Tongue (tissue), 2 donors: ENCODE data around the gene GADD45G. TPM values are rescaled to one million over a fixed set of nuclear protein-coding genes. Genes with fewer than 3 reads are reported as not detected.
A peak's percentile ranks its signal among the peaks of the same experiment; 100 is the strongest.

Source experiments
- DNase-seq: peaks from one replicate; pipeline ENCODE4 v3.0.0-alpha.2; 2015
- total RNA-seq: library from RNA; depleted of rRNA; stranded (reverse); fragments of >200 nt; gene quantifications from one replicate; pipeline ENCODE4 v1.2.3, GENCODE V29; 2014

The GADD45G gene
- total RNA-seq, 1 donor from 2014 or later = 22.2 TPM

- DNase-seq = peak; percentile 35
Observed at GRCh38 chr9:89592963-89593726, 11.7 kb upstream of the GADD45G start.

GRCh38 chr9:89593727-89594427 lies 10.9 kb upstream of the GADD45G start:
- DNase-seq = no peak

DNA sequence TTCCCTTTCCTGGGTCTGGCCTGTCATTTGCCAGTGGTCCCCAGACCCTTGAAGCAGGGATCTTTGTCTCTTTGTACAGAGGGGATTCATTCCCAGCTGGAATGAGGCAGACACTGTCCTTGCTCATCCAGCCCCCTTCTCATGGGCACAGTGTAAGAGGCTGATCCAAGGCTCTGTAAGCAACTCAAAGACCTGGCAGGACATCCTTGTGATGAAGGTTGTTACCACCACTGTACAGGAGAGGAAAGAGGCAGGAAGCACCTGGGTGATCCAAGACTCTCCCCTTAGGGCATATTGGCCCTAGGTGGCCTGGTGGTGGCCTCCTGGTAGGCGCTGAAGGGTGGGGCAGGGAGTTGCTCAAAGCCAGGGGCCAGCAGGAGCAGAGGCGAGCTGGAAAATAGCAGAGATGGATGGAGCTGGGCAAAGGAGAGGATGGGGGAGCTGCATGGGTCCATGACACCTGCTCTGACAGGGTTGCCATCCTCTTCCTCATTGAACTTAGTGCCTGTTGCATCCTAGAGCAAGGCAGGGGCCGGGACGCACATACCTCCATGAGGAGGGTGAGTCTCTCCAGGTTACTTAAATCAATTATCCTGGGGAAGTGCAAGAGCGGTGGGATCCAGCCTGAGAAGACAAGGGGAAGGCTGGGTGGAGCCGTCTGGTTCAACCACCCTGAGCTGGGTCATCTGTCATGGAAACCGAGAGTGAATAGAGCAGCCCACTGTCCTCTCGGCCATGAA lies 9.8 kb upstream of the GADD45G start:
- DNase-seq = no peak

DNA sequence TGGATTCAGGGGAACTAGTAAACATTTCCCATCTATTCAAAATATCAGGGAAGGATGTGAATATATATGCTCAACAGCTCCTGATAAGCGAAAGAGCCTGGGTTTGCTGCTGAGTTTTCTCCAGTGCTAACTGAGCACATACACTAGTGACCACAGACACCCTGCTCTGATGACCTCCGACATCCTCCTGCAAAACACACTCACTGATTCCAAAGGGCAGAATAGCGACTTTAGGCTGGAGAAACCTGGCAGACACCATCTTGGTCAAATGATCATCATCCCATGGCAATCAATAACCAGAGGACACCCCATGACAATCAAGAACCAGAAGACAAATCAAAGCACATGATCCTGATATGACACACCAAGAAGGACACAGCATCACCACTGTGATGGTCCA lies 9.2 kb upstream of the GADD45G start:
- no peak for DNase-seq

- DNase-seq = no peak
Observed at GRCh38 chr9:89596937-89597555, 7.8 kb upstream of the GADD45G start.

GRCh38 chr9:89597711-89598362 lies 7.0 kb upstream of the GADD45G start:
- DNase-seq = peak; percentile 91

DNA sequence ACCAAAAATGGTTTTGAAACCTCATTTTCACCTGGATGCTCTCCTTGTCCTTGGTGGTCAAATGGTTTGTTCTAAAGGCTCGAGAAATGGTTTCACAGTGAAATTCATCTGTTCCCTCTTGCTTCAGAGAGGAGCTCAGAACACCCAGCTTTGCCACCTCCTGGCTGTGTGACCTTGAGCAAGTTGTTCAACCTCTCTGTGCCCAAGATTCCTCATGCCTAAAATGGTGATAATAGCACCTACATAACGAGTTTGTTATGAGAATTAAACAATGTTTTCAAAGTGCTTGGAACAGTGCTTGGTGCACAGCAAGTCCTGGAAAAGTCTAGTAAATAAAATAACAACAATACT lies 6.5 kb upstream of the GADD45G start:
- DNase-seq = no peak

DNA sequence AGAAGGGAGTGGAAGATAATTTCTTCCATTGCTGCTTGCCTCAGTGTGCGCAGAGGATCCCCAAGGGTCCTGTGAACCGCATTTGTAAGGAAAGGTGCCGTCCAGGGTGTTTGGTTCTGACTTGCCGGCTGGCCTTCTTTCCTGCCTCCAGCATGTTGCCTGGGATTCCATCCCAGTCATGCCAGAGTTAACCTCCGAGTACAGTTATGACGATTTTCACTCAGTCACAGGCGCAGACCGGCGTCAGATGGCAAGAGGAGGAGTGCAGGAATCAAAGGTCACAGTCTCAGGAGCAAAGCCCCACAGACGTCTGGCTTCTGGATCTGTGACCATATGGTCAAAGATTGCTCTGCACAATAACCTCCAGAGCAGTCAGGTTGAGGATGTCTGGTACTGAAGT lies 5.9 kb upstream of the GADD45G start:
- no peak for DNase-seq

DNA sequence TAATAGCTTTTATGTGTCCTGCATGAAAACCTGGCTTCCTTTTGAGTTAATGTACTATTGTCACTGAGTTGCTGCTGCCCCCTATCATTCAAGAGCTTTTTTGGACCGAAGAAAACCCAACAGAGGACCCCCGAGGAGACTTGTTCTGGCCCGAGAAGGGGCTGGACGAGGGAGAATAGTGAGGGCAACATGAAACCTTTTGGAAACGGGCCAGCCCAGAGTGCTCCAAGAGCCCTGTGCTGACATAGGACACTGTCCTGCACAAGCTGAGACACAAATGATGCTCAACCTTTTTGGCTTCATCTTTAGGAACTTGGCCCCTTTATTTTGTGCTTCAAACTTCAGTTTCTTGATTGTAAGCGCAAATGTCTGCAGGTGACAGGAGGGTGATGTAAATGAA lies 4.0 kb upstream of the GADD45G start:
- DNase-seq = peak; percentile 40

- DNase-seq = no peak
Observed at GRCh38 chr9:89601306-89601705, 3.5 kb upstream of the GADD45G start.

DNA sequence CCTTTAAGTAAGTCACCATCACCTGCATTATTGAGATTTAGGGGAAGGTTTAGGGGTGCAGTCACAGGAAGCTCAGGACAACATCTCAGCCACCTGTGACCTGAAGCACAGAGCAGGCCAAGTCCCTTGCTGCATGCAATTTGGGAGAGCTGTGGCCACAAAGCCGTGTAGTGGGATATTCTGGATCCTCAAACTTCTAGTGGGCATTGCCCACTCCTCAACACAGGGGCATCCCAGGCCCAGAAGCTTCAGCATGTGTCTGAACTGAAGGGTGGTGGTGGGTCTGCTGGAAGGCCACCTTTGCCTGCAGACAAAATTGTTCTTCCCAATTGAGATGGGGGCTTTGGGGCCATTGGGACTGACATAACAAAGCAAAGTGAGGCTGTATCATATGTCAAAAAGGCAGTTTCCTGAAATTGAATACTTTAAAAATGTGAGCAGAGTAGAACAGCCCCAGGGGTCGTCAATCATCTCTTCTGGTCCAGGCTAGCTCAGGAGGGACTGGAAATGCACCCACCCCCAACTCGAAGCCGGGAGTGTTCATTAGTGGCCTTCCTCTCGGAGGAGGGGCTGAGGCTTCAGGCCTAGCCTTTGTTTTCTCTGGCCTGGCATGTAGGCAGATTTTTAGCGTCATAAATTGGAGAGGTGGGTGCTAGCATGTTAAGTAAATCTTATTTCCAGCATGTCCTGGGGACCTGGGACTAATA lies 2.8 kb upstream of the GADD45G start:
- DNase-seq = no peak

GRCh38 chr9:89602978-89603766 lies 1.6 kb upstream of the GADD45G start:
- DNase-seq = peak; percentile 96

DNA sequence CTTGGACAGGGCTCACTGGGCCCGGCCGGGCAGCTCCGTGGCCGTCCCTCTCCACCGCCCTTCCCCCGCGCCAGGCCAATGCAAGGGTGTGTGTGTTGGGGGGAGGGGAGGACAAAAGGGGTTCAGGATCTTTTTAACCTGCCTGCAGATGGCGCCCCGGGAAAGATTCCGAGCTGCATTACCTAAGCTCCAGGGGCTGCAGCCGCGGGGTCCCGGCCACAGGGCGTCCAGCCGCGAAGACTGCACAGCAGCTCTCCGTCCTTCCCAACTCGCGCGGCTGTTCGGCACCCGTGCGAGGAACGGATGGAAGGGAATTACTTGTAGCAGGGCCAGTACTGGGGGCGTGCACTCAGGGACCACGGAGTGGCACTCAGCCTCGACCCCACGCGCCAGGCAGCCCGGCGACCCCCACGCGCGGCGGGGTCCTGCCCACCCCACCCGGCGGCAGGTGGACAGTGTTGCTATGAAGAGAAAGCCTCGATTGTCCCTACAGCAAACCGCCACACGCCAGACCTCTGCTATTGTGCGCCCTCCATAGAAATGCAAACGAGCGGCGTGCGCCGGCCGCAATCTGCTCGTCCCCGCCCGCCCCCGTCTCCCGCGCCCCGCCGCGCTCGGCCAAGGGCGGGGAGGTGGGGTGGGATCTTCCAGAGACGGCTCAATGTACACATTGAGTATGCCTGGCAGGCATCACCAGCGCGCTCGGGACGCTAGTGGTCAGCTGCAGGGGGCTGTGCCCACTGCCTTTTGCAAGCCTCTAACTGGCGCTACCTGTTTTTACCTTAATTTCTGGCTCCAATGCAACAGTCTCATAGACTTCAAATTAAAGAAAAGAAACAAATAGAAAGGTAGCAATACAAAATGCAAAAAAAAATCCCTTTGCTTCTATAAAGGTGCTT lies 796 bp upstream of the GADD45G start:
- DNase-seq = peak; percentile 86

- DNase-seq = peak; percentile 67
Observed at GRCh38 chr9:89605465-89606048, 745 bp downstream of the GADD45G start.

- peak; percentile 72 for DNase-seq
Observed at GRCh38 chr9:89606049-89606623, 1.3 kb downstream of the GADD45G start.

GRCh38 chr9:89606624-89607311 lies 2.0 kb downstream of the GADD45G start:
- DNase-seq = peak; percentile 77

DNA sequence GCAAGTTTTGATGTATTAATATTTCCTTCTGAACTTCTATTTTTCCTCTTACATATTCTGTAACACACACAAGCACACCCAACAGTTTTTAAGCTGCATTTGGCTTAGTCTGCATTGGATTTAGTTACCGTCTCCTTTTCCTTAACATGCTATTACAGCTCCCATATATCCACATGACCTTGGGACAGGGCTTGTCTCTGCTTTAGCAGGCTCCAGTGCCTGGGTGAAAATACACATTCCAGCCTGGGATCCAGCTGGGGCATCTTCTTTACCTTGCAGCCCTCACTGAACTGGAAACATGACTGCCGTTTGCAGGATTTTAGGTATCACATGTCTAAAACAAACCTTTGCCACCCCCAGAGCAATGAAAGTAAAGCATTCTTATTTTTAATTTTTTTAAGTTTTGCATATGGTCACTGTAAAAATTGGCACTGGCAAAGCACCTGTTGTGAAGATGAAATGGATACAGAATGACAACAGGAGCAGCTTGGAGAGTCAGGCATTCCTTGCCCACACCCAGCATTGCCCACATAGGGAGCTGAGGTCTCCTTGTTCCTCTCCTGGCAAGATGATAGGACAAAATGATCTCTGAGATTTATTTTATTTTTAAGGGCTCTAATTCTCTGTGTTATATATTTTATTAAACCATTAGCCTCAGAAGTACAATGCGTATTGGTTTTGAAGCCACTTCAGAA lies 4.0 kb downstream of the GADD45G start:
- DNase-seq = no peak
